Measurements from ENCODE around the gene NTN5. TPM values are rescaled to one million over a fixed set of nuclear protein-coding genes. Genes with fewer than 3 reads are reported as not detected.
A peak's percentile ranks its signal among the peaks of the same experiment; 100 is the strongest.

NTN5 gene
- total and polyA plus RNA-seq, 9 of the 15 experiments (the other 6 are each of a cell fraction or from before 2014, with no cell fraction given), result not detected

- peak; percentile 35 for TF ChIP-seq ZFX (CRISPR knock-in tag; IDR thresholded peaks at IDR 0.05)
- TF ChIP-seq MNT (conservative IDR thresholded peaks at IDR 0.05), result no peak
- TF ChIP-seq NR4A1 (CRISPR knock-in tag; IDR thresholded peaks at IDR 0.05), result no peak
- TF ChIP-seq NR4A1 (tag; IDR thresholded peaks at IDR 0.05), result no peak
- peak; percentile 65 for TF ChIP-seq TAL1 (IDR thresholded peaks at IDR 0.05)
- TF ChIP-seq CBFA2T2 (conservative IDR thresholded peaks at IDR 0.05), result peak; percentile 57
- no peak for TF ChIP-seq E2F4 (CRISPR knock-in tag; IDR thresholded peaks at IDR 0.05; ENCODE audit: low read depth)
- TF ChIP-seq SRSF1 (IDR thresholded peaks at IDR 0.05; ENCODE audit: low read depth, low read length), result no peak
- TF ChIP-seq ZNF644 (tag; IDR thresholded peaks at IDR 0.05; ENCODE audit: low read depth), result no peak
- peak; percentile 66 for TF ChIP-seq GATA2 (CRISPR knock-in tag; IDR thresholded peaks at IDR 0.05)
- TF ChIP-seq USF1 (CRISPR knock-in tag; IDR thresholded peaks at IDR 0.05), result no peak
- no peak for TF ChIP-seq ZNF507 (tag; conservative IDR thresholded peaks at IDR 0.05)
- TF ChIP-seq TEAD1 (CRISPR knock-in tag; IDR thresholded peaks at IDR 0.05), result peak; percentile 65 to 86; a peak in 3 of 4 replicates
- no peak for TF ChIP-seq CREB3 (tag; conservative IDR thresholded peaks at IDR 0.05; ENCODE audit: low read depth)
- peak; percentile 97 for TF ChIP-seq ZFP36 (IDR thresholded peaks at IDR 0.05; ENCODE audit: low read depth, low read length, partially characterized antibody)
- no peak for TF ChIP-seq TFAM (CRISPR knock-in tag; conservative IDR thresholded peaks at IDR 0.05)
- no peak for TF ChIP-seq OTX1 (CRISPR knock-in tag; IDR thresholded peaks at IDR 0.05)
- no peak for TF ChIP-seq SMARCC2 (IDR thresholded peaks at IDR 0.05; ENCODE audit: low read depth)
- peak; percentile 95 for TF ChIP-seq NFIC (IDR thresholded peaks at IDR 0.05)
- no peak for TF ChIP-seq ZNF134 (CRISPR knock-in tag; conservative IDR thresholded peaks at IDR 0.05)
- TF ChIP-seq ELF1 (tag; IDR thresholded peaks at IDR 0.05), result peak; percentile 40; the same call in 1 of the 2 replicates
- no peak for TF ChIP-seq E2F5 (CRISPR knock-in tag; IDR thresholded peaks at IDR 0.05)
- TF ChIP-seq GATAD2A (IDR thresholded peaks at IDR 0.05), result no peak
- peak; percentile 82 for TF ChIP-seq CBFA2T3 (IDR thresholded peaks at IDR 0.05)
- peak; percentile 42; the same call in 1 of the 2 replicates for TF ChIP-seq SMARCA5 (IDR thresholded peaks at IDR 0.05)
- TF ChIP-seq JUND (IDR thresholded peaks at IDR 0.05; ENCODE audit: borderline replicate concordance, low read depth, low read length), result 0 out of 2 replicates have a peak, but pooled peaks have one; percentile 19
- TF ChIP-seq JUND (tag; IDR thresholded peaks at IDR 0.05; ENCODE audit: borderline replicate concordance, low read depth, low read length), result no peak
Observed at GRCh38 chr19:48698046-48698445, 25.2 kb upstream of the NTN5 start (continued).
